ENCODE measurements around the gene VIPR2. TPM values are rescaled to one million over a fixed set of nuclear protein-coding genes. Genes with fewer than 3 reads are reported as not detected.

VIPR2 gene
- polyA plus RNA-seq, 1 donor from 2014 or later: 0.51 TPM

- no peak overlapping the region for H3K4me3 ChIP-seq (ENCODE audit: low read length)
- TF ChIP-seq EP300 (conservative IDR thresholded peaks at IDR 0.05; ENCODE audit: poor library complexity, severe bottlenecking): no peak
- TF ChIP-seq TAF1 (IDR thresholded peaks at IDR 0.05; ENCODE audit: low read depth): no peak
- no peaks in the 10 kb centered on the region for H3K9me2 ChIP-seq (ENCODE audit: insufficient read depth, low read length)
- H3K36me3 ChIP-seq (ENCODE audit: insufficient read depth, low read length): no peaks in the 10 kb centered on the region
- H3K79me2 ChIP-seq (replicated peaks; ENCODE audit: insufficient read depth, low read length): no peaks in the 10 kb centered on the region
- no peaks in the 10 kb centered on the region for H4K20me1 ChIP-seq (ENCODE audit: insufficient read depth)
- no peak overlapping the region for H2AFZ ChIP-seq (ENCODE audit: low read depth, low read length)
- H3F3A ChIP-seq (ENCODE audit: insufficient read depth, low read length, poor library complexity, severe bottlenecking): no peaks in the 10 kb centered on the region
- H3K9me3 ChIP-seq (ENCODE audit: low read length): no peaks in the 10 kb centered on the region
- H3K4me2 ChIP-seq (ENCODE audit: low read length): no peak overlapping the region
- no peak overlapping the region for H3K9ac ChIP-seq (ENCODE audit: low read length)
- peaks cover 7% of the 10 kb centered on the region for H3K27me3 ChIP-seq (ENCODE audit: insufficient read depth, low read depth, low read length)
- H3K27ac ChIP-seq (ENCODE audit: low read length): no peak overlapping the region
Observed at GRCh38 chr7:158997471-158997870, 147.2 kb downstream of the VIPR2 start.

GRCh38 chr7:158997110-158997453 lies 147.6 kb downstream of the VIPR2 start:
- Histone ChIP-seq H3F3A (ENCODE audit: insufficient read depth, low read length, poor library complexity, severe bottlenecking) (no peaks in the 10 kb centered on the region), H3K27ac (ENCODE audit: low read length) (no peak overlapping the region), H3K27me3 (ENCODE audit: insufficient read depth, low read depth, low read length) (peaks cover 7% of the 10 kb centered on the region), H3K4me3 (ENCODE audit: low read length) (no peak overlapping the region), H3K9ac (ENCODE audit: low read length) (no peak overlapping the region), H3K9me2 (ENCODE audit: insufficient read depth, low read length) (no peaks in the 10 kb centered on the region), H3K36me3 (ENCODE audit: insufficient read depth, low read length) (no peaks in the 10 kb centered on the region), H4K20me1 (ENCODE audit: insufficient read depth) (no peaks in the 10 kb centered on the region), H3K9me3 (ENCODE audit: low read length) (no peaks in the 10 kb centered on the region), H2AFZ (ENCODE audit: low read depth, low read length) (no peak overlapping the region), H3K79me2 (replicated peaks; ENCODE audit: insufficient read depth, low read length) (no peaks in the 10 kb centered on the region), H3K4me2 (ENCODE audit: low read length) (no peak overlapping the region)
- TF ChIP-seq RAD21 (conservative IDR thresholded peaks at IDR 0.05) (no peak), POLR2AphosphoS5 (IDR thresholded peaks at IDR 0.05) (no peak), CTCF (IDR thresholded peaks at IDR 0.05; ENCODE audit: poor library complexity, severe bottlenecking) (no peak), EP300 (conservative IDR thresholded peaks at IDR 0.05; ENCODE audit: poor library complexity, severe bottlenecking) (no peak), REST (IDR thresholded peaks at IDR 0.05; ENCODE audit: borderline replicate concordance) (no peak), MXI1 (conservative IDR thresholded peaks at IDR 0.05; ENCODE audit: poor library complexity, severe bottlenecking) (no peak), EZH2 (IDR thresholded peaks at IDR 0.05; ENCODE audit: borderline replicate concordance, insufficient read depth, low read length, poor library complexity, severe bottlenecking) (no peak), TAF1 (IDR thresholded peaks at IDR 0.05; ENCODE audit: low read depth) (no peak)

All from neural cell (in vitro differentiated cells).